Mesendoderm (in vitro differentiated cells): ENCODE data around the gene FERMT2.
"Not testable (repeated sequence)": the region's sequence is repeated elsewhere in the genome, so short reads cannot be mapped to it uniquely, and the experiment has no call there.

ENCODE experiments used
- DNase-seq: peaks from one replicate; pipeline ENCODE4 v3.0.0; 2013
- H2AK5ac ChIP-seq: 2 replicates; pipeline ENCODE4 v1.6.1; 2013; ENCODE audit warnings: low read length, inconsistent platforms
- H2BK120ac ChIP-seq: 2 replicates; pipeline ENCODE4 v1.6.1; 2013; ENCODE audit warnings: low read depth, mild to moderate bottlenecking, low read length, moderate library complexity, mixed read lengths
- H2BK15ac ChIP-seq: replicated peaks from 2 replicates; pipeline ENCODE4 v1.6.1; 2013; ENCODE audit warnings: low read depth, mild to moderate bottlenecking, moderate library complexity
- H2BK5ac ChIP-seq: 2 replicates; pipeline ENCODE4 v1.6.1; 2013; ENCODE audit warnings: low read length, inconsistent platforms
- H3K18ac ChIP-seq: 2 replicates; pipeline ENCODE4 v1.6.1; 2013; ENCODE audit warnings: mild to moderate bottlenecking, low read length, mixed read lengths
- H3K23ac ChIP-seq: one replicate; pipeline ENCODE4 v1.6.1; 2013; ENCODE audit warnings: low read length
- H3K27ac ChIP-seq: 2 replicates; pipeline ENCODE4 v1.5.1; 2013; ENCODE audit warnings: low read depth, mild to moderate bottlenecking, inconsistent platforms, low read length, moderate library complexity
- H3K27me3 ChIP-seq: 2 replicates; pipeline ENCODE4 v1.6.1; 2013; ENCODE audit warnings: low read length, control low read depth, mild to moderate bottlenecking, inconsistent platforms; ENCODE audit not compliant: insufficient read depth, poor library complexity
- H3K36me3 ChIP-seq: 2 replicates; pipeline ENCODE4 v1.6.1; 2013; ENCODE audit warnings: low read length, inconsistent platforms; ENCODE audit not compliant: control insufficient read depth, insufficient read depth
- H3K4ac ChIP-seq: one replicate; pipeline ENCODE4 v1.6.1; 2013; ENCODE audit warnings: low read depth, mild to moderate bottlenecking, low read length, moderate library complexity
- H3K4me1 ChIP-seq: 2 replicates; pipeline ENCODE4 v1.6.1; 2013; ENCODE audit warnings: low read depth, low read length, inconsistent platforms; ENCODE audit not compliant: control insufficient read depth
- H3K4me2 ChIP-seq: 2 replicates; pipeline ENCODE4 v1.6.1; 2013; ENCODE audit warnings: low read length
- H3K4me3 ChIP-seq: 2 replicates; pipeline ENCODE4 v1.5.1; 2013; ENCODE audit warnings: mild to moderate bottlenecking, low read length
- H3K56ac ChIP-seq: one replicate; pipeline ENCODE4 v1.6.1; 2013; ENCODE audit warnings: low read length
- H3K79me1 ChIP-seq: 2 replicates; pipeline ENCODE4 v1.6.1; 2013; ENCODE audit warnings: low read length, inconsistent platforms
- H3K79me2 ChIP-seq: 2 replicates; pipeline ENCODE4 v1.6.1; 2013; ENCODE audit warnings: mild to moderate bottlenecking, low read length; ENCODE audit not compliant: control insufficient read depth, insufficient read depth
- H3K9ac ChIP-seq: 2 replicates; pipeline ENCODE4 v1.6.1; 2013; ENCODE audit warnings: low read length, inconsistent platforms
- H4K5ac ChIP-seq: one replicate; pipeline ENCODE4 v1.6.1; 2013; ENCODE audit warnings: low read length
- H4K8ac ChIP-seq: one replicate; pipeline ENCODE4 v1.6.1; 2013; ENCODE audit warnings: low read depth, mild to moderate bottlenecking, control low read depth, low read length, moderate library complexity
- WGBS: extraction: QIAGEN DNeasy Blood & Tissue Kit; methylation state at CpG from one replicate; pipeline ENCODE4 v1.1.7; 2013; ENCODE audit warnings: low lambda C conversion rate, missing lambda C conversion rate; ENCODE audit not compliant: insufficient coverage; ENCODE audit errors: extremely low coverage; 5-methylcytosine and 5-hydroxymethylcytosine counted together

FERMT2 gene

DNA sequence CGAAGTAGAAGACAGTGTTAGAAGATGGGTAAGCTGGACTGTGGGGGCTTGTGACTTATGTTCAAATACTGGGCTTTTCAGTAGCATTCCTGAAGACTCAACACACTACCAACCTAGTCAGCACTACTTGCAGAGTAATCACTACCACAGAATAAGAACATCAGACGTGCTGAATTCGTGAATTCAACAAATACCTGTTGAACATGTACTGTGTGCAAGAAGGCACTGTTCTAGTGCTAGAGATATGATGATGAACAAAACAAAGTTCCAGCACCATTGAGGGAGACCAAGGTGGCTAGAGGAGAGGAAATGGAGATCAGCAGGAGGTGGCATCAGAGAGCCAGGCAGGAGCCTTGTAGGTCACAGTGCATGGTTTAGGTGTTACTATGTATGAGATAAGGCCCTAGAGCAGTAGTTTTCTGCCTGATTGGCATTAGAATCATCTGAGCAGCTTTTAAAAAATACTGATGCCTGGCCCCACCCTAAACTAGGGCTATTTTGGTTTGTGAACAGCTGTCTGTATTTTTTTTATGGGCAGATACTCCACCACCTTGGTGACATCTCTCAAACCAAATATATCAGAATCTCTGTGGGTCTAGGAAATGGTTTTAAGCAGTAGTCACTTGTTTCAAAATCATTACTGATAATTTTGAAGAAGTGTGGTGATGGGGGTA is 26.8 kb downstream of the FERMT2 start:
- Histone ChIP-seq H3K23ac (no peak overlapping the region), H3K79me2 (peaks cover 88% of the 10 kb centered on the region), H3K4me2 (peak overlapping the region; percentile 37), H3K4me3 (no peak overlapping the region), H2BK15ac (no peak overlapping the region), H3K56ac (peak overlapping the region; percentile 78), H3K79me1 (peaks cover 9% of the 10 kb centered on the region), H3K27me3 (no peaks in the 10 kb centered on the region), H4K8ac (no peak overlapping the region), H3K18ac (peak overlapping the region; percentile 4), H3K4ac (no peak overlapping the region), H2BK120ac (no peak overlapping the region), H2AK5ac (peak overlapping the region; percentile 15), H3K4me1 (peaks cover 36% of the 10 kb centered on the region), H3K27ac (peak overlapping the region; percentile 19), H4K5ac (no peak overlapping the region), H2BK5ac (peak overlapping the region; percentile 75), H3K9ac (peak overlapping the region; percentile 37), H3K36me3 (no peaks in the 10 kb centered on the region)
- no CpG with 5 or more reads among the region's 3 CpGs for WGBS
- peak; percentile 90 for DNase-seq

DNA sequence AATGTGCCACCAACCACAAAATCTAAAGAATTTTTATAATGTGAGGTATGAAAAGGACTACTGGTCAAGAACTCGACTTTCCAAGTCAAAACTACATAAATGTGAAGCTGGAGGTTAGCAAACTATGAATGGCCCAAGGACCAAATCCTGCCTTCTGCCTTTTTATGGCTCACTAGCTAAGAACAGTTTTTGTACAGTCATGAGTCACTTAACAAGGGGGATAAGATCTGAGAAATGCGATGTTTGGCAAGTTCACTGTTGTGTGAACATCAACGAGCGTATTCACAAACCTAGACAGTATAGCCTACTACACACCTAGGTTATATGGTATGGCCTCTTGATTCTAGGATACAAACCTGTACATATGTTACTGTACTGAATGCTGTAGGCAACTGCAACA is 28.2 kb downstream of the FERMT2 start:
- Histone ChIP-seq H3K9ac (no peak overlapping the region), H2BK15ac (no peak overlapping the region), H2BK5ac (no peak overlapping the region), H3K27ac (no peak overlapping the region), H2AK5ac (no peak overlapping the region), H3K23ac (no peak overlapping the region), H3K18ac (no peak overlapping the region), H4K5ac (no peak overlapping the region), H3K36me3 (peaks cover 1% of the 10 kb centered on the region), H3K4me1 (peaks cover 26% of the 10 kb centered on the region), H3K4me3 (no peak overlapping the region), H3K56ac (peak overlapping the region; percentile 17), H3K4me2 (no peak overlapping the region), H3K4ac (no peak overlapping the region), H3K27me3 (no peaks in the 10 kb centered on the region), H3K79me1 (peaks cover 12% of the 10 kb centered on the region), H2BK120ac (no peak overlapping the region), H4K8ac (no peak overlapping the region), H3K79me2 (peaks cover 81% of the 10 kb centered on the region)
- no peak for DNase-seq
- WGBS: no CpG with 5 or more reads among the region's 4 CpGs

DNA sequence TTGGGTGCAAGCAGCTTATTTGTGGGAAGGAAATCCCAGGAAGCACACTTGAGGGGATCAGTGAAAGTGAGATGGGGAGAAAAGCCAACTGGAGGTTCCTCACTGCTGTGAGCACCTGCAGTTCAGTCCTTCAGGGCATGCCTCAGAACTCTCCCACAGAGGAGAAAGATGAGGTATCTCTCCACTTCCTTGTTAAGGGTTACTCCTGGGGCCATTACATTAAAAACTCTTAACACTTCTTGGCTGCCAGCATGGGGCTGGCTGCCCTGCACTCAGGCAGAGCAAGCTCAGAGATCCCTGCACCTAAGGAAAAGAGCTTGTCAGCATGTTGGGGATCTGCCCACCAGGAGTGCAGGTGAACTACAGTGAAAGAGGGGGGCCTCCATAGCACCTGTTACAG is 28.8 kb downstream of the FERMT2 start:
- Histone ChIP-seq H3K36me3 (peaks cover 2% of the 10 kb centered on the region), H3K4ac (no peak overlapping the region), H3K56ac (no peak overlapping the region), H3K27me3 (no peaks in the 10 kb centered on the region), H3K4me2 (no peak overlapping the region), H3K4me3 (no peak overlapping the region), H3K79me2 (peaks cover 79% of the 10 kb centered on the region), H3K4me1 (peaks cover 24% of the 10 kb centered on the region), H2AK5ac (no peak overlapping the region), H3K9ac (no peak overlapping the region), H2BK5ac (no peak overlapping the region), H3K27ac (peak overlapping the region; percentile 65), H3K79me1 (peaks cover 11% of the 10 kb centered on the region), H4K8ac (no peak overlapping the region), H3K18ac (no peak overlapping the region), H4K5ac (no peak overlapping the region), H2BK15ac (no peak overlapping the region), H2BK120ac (no peak overlapping the region), H3K23ac (no peak overlapping the region)
- DNase-seq: peak; percentile 65

DNA sequence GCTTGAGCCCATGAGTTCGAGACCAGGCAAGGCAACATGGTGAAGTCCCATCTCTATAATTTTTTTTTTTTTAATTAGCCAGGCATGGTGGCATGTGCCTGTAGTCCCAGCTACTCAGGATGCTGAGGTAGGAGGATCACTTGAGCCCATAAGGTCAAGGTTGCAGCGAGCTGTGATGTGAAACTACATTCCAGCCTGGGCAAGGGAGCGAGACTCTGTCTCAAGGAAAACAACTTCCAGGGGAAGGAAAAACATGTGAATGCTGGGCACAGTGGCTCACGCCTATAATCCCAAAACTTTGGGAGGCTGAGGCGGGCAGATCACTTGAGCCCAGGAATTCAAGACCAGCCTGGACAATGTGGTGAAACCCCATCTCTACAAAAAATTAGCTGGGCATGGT is 30.4 kb downstream of the FERMT2 start:
- H3K79me2 ChIP-seq: peaks cover 72% of the 10 kb centered on the region
- not testable (repeated sequence) for H3K4me2 ChIP-seq, H3K56ac ChIP-seq, H3K27ac ChIP-seq, H4K8ac ChIP-seq, H2BK15ac ChIP-seq, H3K27me3 ChIP-seq, H2AK5ac ChIP-seq, H4K5ac ChIP-seq, H3K4me3 ChIP-seq, DNase-seq, H3K36me3 ChIP-seq, H3K18ac ChIP-seq, H3K23ac ChIP-seq, H2BK5ac ChIP-seq, H2BK120ac ChIP-seq, H3K4ac ChIP-seq, H3K9ac ChIP-seq
- H3K79me1 ChIP-seq: peaks cover 13% of the 10 kb centered on the region
- H3K4me1 ChIP-seq: peaks cover 21% of the 10 kb centered on the region
- no CpG with 5 or more reads among the region's 5 CpGs for WGBS

DNA sequence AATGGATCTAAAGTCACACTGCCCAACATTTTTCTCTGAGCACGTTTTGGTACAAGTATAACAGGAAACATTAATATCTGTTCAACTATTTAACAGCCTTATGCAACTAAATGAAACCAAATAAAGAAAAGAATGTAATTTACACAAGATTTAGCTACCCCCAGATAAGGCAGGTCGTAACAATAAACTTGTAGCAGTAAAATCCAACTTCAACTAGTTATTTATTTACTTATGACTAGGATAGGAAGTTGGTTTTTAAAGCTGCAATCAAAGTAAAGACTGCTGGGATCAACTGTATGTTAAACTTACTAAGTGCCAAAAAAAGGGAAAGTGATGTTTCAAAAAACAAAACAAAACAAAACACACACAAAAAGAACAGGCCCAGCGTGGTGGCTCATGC is 30.9 kb downstream of the FERMT2 start:
- no peak for DNase-seq
- H3K23ac ChIP-seq: no peak overlapping the region
- no peaks in the 10 kb centered on the region for H3K27me3 ChIP-seq
- H3K18ac ChIP-seq: no peak overlapping the region
- no CpG with 5 or more reads among the region's 3 CpGs for WGBS
- H3K79me2 ChIP-seq: peaks cover 67% of the 10 kb centered on the region
- H4K5ac ChIP-seq: no peak overlapping the region
- H3K79me1 ChIP-seq: peaks cover 13% of the 10 kb centered on the region
- H3K4me3 ChIP-seq: no peak overlapping the region
- H3K9ac ChIP-seq: no peak overlapping the region
- no peak overlapping the region for H2BK5ac ChIP-seq
- H3K4ac ChIP-seq: no peak overlapping the region
- H3K4me2 ChIP-seq: no peak overlapping the region
- no peak overlapping the region for H3K56ac ChIP-seq
- no peak overlapping the region for H2BK15ac ChIP-seq
- no peak overlapping the region for H4K8ac ChIP-seq
- H2AK5ac ChIP-seq: no peak overlapping the region
- peaks cover 4% of the 10 kb centered on the region for H3K36me3 ChIP-seq
- H2BK120ac ChIP-seq: no peak overlapping the region
- H3K4me1 ChIP-seq: peaks cover 21% of the 10 kb centered on the region
- H3K27ac ChIP-seq: no peak overlapping the region

DNA sequence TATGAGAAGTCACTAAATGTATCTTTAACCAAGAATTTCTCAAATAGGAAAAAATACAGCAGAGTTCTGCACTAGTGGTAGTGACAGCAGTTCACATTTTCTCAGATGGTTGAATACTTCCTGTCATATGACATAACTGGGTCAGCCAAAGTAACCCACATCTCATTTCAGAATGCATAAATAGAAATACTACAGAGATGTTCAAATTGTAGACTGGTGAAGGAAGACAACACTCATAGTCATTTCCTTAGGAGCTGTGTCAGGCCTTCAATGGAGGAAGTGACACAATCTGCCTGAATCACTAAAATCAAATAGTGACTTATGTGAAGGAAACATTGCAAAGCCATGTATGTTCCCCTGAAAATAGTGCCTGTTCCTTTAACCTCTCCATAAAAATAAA is 32.4 kb downstream of the FERMT2 start:
- no peak overlapping the region for H2AK5ac ChIP-seq
- peaks cover 4% of the 10 kb centered on the region for H3K36me3 ChIP-seq
- no peak overlapping the region for H4K8ac ChIP-seq
- no peak overlapping the region for H3K23ac ChIP-seq
- H3K56ac ChIP-seq: no peak overlapping the region
- H3K27ac ChIP-seq: no peak overlapping the region
- no peak overlapping the region for H3K9ac ChIP-seq
- H3K79me2 ChIP-seq: peaks cover 64% of the 10 kb centered on the region
- peaks cover 14% of the 10 kb centered on the region for H3K79me1 ChIP-seq
- H3K18ac ChIP-seq: no peak overlapping the region
- H2BK120ac ChIP-seq: no peak overlapping the region
- H3K4me3 ChIP-seq: no peak overlapping the region
- H4K5ac ChIP-seq: no peak overlapping the region
- H3K4me2 ChIP-seq: no peak overlapping the region
- no peak overlapping the region for H2BK5ac ChIP-seq
- no peak overlapping the region for H3K4ac ChIP-seq
- no peak for DNase-seq
- peaks cover 14% of the 10 kb centered on the region for H3K4me1 ChIP-seq
- no peak overlapping the region for H2BK15ac ChIP-seq
- H3K27me3 ChIP-seq: no peaks in the 10 kb centered on the region
